Measurements from ENCODE around the gene PADI1.

Gene PADI1

GRCh38 chr1:17198476-17199258 is 6.3 kb upstream of the PADI1 start:
- peak; percentile 64 for DNase-seq

DNA sequence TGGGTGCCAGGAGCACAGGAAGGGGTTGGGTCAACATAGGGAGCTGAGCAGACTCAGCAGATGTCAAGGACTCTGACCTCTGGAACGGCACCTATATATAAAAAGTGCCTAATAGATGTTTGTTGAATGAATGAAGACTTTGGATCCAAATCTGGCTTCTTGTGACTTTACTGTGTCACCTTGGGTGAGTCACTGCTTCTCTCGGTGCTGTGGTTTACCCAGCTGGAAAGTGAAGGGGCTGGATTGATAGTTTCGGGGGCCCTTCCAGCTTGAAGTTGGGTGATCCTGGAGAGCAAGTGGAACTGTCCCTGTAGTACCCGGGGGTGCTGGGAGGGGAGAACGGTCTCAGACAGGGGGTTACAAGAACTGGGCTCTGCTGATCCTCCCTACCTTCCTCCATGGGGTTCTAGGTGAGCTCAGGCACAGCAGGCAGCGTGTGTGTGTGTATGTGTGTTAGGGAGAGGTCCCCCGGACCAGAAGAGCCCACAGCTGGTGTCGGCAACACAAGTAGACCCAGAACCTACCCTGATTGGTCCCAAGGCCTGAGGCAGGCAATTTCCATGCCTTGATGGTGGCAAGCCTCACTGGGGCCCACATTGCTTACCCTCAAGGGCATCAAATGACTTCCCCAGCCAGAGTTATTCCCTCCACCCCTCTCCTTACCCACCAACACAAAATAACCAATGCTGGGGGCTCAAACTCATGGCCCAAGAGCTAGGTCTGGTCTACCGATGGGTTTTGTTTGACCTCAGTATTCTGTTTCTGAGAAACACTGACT is 5.5 kb upstream of the PADI1 start:
- peak; percentile 28 for DNase-seq

GRCh38 chr1:17200246-17200645 is 4.7 kb upstream of the PADI1 start:
- DNase-seq, result no peak

GRCh38 chr1:17200756-17201155 is 4.2 kb upstream of the PADI1 start:
- DNase-seq, result no peak

DNA sequence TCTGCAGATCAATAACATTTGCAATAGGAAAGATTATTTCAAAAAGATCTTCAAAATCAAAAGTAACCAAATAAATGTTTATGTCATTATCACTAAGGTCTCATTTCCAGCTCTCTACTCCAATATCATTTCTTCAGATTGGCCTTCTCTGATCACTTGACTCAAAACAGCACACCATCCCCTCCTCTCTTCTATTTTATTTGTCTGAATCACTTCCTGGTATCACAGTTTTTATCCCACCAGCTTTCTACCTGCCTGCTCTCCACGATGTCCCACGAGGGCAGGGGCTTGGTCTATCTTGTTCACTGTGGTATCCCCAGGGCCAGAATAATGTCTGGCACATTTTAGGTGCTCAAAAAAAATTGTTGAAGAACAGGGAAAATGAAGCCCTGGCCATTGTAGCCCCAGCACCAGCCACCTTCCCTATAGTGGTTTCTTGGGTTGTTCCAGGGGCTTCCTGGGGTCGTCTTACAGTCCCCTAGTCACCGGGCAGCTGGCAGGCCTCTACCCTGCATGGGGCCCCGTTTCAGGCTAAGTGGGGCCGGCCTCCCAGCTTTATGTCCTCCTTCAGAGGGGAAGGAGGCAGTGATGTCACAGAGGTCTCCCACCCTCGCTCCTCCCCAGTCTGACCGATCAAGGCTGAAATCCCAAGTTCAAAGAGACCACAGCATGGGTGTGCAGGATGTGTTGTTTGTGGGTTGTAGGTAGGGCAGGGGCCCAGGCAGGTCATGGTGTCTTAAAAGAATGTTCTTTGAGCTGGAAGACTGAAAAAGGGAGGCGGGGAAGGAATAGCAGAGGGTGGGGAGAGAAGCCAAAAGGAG is 3.5 kb upstream of the PADI1 start:
- no peak for DNase-seq

GRCh38 chr1:17205652-17206051 is 724 bp downstream of the PADI1 start:
- DNase-seq, result no peak

DNA sequence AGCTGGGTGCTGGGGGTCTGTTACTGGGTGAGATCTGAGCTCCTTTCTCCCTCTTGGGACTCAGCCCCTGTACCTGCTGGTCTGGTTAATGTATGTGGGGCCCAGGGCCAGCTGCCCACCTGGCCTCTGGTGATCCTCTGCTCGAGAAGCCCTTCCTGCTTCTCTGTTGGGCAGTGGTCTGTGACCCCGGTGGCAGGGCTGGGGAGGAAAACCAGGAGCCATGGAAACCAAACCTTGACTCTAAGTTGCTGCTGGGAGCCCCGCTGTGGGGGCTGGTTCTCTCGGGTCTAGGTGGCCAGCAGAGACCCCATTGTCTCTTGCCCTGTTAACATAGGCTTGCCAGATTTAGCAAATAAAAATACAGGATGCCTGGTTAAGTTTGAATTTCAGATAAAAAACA is 1.3 kb downstream of the PADI1 start:
- DNase-seq, result no peak

- DNase-seq, result peak; percentile 29
Observed at GRCh38 chr1:17207046-17207445, 2.1 kb downstream of the PADI1 start.

DNA sequence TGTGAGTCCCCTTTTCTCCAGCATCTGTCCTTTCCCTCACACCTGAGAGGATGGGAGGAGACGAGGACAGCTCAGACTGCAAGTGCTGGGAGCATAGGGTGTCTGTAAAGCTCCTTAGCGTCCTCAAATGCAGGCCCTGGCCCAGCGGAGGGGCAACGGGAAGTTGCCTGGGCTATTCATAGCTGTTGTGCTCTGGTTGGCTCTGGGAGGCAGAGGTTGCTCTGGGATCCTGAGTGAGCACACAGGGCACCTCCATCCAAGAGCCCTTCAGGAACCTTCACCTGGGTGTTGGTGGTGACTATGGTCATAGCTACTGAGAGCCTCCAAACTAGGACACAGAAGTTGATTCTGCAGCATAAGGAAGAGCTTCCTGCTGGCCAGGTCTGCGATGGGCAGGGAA is 2.6 kb downstream of the PADI1 start:
- DNase-seq, result no peak

DNA sequence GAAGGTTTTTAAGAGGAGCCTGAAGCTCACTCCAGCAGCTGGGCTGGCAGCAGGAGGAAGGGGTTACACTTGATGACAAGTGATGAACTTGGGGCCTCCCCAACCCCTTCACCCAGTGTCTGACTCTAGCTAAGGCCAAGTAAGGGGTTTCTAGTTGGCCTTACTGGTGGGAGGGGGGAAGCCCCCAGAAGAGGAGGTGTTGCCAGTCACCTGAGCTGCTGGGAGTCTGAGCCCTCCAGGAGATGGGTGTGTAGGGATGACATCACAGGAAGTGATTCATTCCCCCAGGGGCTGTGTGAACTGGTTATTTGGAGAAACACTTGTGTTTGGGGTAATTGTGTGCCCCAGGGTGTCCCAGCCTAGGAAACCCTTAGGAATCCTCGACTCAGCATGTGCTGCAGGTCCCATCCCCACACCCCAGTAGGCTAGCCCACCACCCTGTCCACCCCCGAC is 3.1 kb downstream of the PADI1 start:
- DNase-seq, result peak; percentile 90

- no peak for DNase-seq
Observed at GRCh38 chr1:17208546-17208945, 3.6 kb downstream of the PADI1 start.

- DNase-seq, result no peak
Observed at GRCh38 chr1:17209430-17209829, 4.5 kb downstream of the PADI1 start.

DNA sequence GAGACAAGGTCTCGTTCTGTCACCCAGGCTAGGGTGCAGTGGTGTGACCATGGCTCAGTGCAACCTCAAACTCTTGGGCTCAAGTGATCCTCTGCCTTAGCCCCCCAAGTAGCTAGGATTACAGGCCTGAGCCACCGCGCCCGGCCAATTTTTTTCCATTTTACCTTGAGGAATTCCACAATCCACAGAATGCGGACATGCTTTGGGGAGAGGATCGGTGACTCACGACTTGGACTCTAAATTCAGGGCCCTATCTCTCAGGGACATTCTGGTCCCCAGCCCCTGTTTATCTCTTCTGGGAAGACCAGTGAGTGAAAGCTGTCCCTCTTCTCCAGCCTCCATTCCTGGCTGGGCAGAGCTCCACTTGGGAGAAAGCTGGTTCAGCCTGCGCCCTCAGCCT is 5.2 kb downstream of the PADI1 start:
- DNase-seq, result no peak

- DNase-seq, result no peak
Observed at GRCh38 chr1:17211377-17211776, 6.4 kb downstream of the PADI1 start.

GRCh38 chr1:17212009-17212408 is 7.1 kb downstream of the PADI1 start:
- DNase-seq, result no peak

- peak; percentile 71 for DNase-seq
Observed at GRCh38 chr1:17212487-17213121, 7.7 kb downstream of the PADI1 start.

GRCh38 chr1:17213148-17213781 is 8.3 kb downstream of the PADI1 start:
- DNase-seq, result no peak

GRCh38 chr1:17213782-17214148 is 8.8 kb downstream of the PADI1 start:
- DNase-seq, result no peak

DNA sequence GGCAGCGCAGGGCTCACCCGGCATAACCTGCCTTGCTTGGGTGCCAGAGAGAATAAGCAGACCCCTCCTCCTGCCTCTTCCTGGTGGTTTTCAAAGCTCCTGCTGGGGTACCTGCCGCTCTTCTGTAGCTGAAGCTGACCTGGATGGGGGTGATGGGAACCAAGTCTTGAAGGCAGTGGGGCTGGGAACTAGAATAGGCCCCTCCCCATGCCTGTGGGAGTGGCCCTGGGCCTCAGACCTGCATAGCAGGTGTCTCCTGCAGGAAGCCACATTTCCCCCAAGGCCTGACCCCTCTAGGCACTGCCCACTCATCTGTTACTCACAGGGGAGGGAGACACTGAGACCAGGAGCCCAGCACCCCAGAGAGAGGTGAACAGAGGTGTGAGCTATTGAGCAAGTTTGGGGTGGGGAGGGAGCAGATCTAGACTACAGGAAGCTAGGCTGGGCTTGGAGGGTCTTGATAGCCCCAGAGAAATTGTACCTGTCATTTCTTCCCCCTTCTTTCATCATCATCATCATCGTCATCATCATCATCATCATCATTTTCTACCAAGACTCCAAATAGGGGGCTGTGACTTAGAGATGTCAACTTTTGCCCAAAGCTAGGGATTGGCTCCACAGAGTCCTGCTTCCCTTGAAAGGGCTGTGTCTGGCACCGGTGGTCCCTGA is 10.1 kb downstream of the PADI1 start:
- DNase-seq, result no peak

GRCh38 chr1:17215545-17215890 is 10.6 kb downstream of the PADI1 start:
- peak; percentile 47 for DNase-seq

- no peak for DNase-seq
Observed at GRCh38 chr1:17216078-17216477, 11.2 kb downstream of the PADI1 start.

DNA sequence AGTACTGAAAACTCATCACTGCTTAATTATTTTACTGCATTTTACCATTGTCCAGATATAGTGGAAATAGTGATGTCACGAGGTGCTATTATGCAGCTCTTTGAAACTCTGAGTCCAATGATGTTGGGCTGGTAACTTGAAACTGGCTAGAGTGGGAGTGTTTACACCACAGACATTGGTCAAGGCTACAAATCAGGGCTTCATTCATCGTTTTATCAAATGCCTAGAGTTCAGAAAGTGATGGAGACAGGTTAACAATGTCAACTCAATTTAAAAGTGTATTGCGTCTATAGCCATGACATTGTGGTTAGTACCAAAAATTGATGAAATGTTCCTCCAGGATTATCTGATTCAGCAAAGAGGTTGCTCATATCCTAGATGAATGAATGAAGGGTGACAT is 12.7 kb downstream of the PADI1 start:
- DNase-seq, result no peak

All from EL (cell line).